HCEC 1CT (cell line): ENCODE results near the gene KCTD2.

Experiments
- DNase-seq: peaks from one replicate; pipeline ENCODE4 v3.0.0-alpha.2; 2017

Gene KCTD2

DNA sequence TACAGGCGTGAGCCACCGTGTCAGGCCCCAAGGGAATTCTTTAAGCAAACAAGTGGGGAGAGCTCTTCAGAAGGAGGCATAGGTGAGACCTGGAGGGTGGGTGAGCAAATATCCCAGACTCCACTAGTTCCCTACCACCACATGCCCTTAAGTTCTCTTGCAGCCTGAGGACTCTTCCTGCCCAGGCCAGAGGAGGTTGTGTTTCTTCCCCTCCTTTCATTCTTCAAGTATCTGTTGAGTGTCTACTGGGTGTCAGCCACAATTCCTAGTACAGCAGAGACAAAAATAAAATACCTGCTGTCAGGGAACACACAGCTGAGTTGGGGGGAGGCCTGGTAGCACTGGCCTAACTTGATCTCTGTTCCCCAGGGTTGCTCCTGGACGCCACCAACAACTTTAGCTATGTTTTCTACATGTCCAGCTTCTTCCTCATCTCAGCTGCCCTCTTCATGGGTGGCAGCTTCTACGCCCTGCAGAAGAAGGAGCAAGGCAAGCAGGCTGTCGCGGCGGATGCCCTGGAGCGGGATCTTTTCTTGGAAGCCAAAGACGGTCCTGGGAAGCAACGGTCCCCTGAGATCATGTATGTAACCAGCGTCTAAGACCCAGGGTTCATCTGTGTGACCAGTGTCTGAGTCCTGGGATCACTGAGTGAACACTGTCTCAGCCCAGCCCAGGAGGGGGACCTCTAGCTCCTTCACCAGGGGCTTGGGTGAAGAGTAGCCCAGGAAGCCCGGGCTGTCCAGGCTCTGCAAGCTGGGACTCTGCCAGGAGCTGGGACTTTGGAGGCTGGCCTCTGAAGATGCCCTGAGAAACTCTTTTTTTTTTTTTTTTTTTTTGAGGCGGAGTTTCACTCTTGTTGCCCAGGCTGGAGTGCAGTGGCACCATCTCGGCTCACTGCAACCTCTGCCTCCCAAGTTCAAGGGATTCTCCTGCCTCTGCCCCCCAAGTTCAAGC is 56.9 kb downstream of the KCTD2 start:
- no peak for DNase-seq

DNA sequence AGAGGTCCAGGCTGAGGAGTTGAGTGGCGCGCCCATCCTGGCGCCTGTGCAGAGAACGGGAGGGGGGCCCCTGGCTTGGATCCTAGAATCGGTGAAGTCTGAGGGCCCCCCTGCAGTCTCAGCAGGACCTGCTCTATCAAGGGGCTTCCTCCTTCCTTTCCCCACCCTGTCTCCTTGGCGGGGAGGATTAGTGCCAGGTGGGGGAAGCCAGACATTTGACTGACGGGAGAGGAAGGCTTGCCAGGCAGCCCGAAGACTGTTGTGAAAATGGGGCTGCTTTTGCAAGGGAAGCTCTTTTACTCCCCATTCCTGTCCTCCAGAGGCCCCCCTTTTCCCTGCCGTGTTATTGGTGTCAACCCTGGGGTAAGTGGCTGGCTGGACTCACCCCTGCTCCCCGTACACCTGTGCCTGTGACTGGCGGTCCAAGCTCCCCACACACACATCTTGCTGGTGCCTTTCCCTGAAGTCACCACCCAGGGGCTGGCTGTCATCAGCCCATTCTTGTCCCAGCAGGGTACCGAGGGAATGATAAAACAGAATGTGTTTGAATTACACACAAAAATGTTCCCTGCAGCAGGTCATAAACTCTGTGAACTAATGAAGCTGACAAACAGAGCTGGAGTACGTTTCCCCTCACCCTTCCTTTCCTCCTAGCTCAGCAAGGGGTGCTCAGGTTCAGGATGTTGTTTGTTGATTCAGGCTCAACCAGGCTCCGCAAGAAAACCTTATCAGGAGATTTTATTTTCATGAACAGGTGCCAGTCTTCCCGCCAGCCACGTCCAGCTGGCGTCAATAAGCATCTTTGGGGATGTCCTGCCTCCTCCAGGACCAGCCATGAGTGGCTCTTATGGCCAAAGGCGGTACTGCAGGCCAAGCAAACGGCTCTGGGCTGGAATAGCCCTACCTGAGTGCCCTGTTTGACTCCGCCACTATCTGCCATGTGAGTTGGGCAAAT is 58.4 kb downstream of the KCTD2 start:
- no peak for DNase-seq

DNA sequence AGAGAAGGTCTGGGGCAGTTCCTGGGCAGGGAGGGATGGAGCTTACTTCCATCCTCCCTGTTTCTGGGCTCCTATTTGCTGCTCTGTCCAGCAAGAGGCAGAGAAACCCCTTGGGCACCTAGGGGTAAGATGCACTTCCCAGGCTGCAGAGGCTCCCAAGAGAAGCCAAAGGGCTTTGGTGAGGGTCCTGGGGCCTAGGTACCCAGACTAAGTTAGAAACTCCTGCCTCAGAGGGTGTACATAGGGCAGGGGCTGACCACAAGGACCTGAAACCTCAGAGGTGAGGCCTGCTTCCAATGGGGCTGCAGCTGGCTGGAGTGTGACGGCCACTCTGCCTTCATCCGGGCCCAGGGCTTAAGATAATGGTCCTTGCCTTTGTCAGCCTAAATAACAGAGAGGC is 61.2 kb downstream of the KCTD2 start:
- no peak for DNase-seq

DNA sequence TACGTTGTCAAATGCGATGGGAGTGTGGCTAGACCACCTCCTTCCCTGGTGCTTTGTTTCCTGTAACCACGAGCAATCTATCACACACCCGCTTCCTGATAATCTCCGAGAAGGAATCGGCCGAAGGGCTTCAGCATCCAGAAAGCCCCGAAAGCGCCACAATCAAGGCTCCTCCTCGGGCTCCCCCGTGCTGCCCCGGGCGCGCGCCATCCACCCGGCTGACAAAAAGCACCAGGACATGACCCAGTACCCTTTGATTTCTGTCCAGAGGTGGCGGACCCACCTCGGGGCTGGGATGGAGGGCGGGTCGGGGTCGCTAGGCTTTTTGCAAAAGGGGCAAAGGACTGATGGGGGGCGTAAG is 62.0 kb downstream of the KCTD2 start:
- no peak for DNase-seq

DNA sequence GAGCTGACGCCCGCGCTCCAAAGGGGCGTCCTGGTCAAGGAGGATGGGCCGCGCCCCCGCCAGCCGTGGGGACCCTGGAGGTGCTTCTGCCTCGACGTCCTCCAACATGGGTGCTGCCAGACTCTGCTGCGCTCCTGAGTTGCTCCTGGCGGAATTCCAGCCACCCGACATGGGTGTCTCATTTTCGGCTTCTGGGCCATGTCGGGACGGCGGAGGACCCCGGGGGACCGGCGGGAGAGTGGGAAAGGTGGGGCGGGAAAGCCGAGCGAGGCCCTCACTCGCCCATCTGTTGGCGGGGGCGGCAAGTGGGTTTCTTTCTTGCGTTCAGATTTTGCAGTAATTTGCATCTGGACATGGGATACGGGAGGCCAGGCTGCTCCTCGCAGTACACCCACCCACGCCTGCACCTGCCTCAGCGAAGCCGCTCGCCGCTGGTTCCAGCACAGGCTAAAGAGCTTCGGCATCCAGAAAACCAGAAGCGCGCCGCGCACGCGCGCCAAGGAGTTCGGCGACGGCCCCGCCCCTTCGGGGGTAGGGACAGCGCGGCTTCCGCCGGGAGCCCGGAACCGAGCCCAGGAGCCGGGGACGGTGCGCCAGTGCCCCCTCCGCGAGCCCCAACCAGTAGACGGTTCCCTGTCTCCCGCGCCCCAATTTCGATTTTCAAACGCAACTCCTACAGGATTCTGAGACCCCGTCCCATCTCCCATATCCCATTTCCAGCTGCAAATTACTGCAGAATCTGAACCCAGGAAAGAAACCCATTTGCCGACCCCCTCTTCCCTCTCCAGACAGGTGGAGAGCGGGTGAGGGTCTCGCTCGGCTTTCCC is 62.6 kb downstream of the KCTD2 start, which contains the start of gene ARMC7:
Gene ARMC7 (plus strand): TSS at position 563 of the 827 bp plus-strand sequence. CDS start 320 bp downstream, outside the sequence.
- peak; percentile 77 for DNase-seq

DNA sequence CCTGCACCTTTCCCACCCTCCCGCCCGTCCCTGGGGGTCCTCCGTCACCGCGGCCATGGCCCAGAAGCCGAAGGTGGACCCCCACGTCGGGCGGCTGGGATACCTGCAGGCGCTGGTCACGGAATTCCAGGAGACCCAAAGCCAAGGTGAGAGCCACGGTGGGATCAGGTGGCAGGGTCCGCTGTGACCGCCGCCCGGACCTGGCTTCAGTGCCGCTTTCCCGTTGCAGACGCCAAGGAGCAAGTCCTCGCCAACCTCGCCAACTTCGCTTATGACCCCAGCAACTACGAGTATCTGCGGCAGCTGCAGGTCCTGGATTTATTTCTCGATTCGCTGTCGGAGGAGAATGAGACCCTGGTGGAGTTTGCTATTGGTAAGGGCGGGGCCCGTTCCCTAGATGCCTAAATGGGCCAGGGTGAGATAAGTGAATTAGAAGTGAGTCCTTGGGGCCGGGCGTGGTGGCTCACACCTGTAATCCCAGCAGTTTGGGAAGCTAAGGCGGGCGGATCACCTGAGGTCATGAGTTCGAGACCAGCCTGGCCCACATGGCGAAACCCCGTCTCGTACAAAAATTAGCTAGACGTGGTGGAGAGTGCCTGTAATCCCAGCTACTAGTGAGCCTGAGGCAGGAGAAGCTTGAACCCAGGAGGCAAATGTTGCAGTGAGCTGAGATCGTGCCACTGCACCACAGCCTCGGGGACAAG is 63.4 kb downstream of the KCTD2 start:
- no peak for DNase-seq

DNA sequence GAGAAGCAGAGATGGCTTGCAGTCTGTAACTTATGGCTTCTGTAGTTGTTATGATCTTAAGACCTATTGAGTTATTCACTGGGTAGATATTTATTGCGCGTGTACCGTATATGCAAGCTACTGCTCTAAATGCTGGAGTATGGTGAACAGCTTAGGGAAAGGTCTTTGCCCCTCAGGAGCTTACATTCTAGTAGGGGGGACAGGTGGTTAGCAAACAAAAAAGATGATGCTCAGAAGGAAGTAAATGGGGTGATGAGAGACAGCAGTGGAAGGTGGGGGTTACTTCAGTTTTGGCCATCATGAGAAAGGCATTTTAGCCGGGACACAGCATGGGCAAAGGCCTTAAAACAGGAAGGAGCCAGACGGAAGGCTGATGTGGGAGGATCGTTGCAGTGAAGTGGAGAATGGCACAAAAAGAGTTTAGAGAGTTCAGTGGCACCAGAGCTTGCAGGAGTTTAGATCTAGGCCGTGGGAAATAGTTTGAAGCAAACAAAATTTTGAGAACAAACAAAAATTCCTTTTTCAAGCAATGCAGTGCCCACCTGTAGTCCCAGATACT is 64.8 kb downstream of the KCTD2 start:
- DNase-seq = no peak

DNA sequence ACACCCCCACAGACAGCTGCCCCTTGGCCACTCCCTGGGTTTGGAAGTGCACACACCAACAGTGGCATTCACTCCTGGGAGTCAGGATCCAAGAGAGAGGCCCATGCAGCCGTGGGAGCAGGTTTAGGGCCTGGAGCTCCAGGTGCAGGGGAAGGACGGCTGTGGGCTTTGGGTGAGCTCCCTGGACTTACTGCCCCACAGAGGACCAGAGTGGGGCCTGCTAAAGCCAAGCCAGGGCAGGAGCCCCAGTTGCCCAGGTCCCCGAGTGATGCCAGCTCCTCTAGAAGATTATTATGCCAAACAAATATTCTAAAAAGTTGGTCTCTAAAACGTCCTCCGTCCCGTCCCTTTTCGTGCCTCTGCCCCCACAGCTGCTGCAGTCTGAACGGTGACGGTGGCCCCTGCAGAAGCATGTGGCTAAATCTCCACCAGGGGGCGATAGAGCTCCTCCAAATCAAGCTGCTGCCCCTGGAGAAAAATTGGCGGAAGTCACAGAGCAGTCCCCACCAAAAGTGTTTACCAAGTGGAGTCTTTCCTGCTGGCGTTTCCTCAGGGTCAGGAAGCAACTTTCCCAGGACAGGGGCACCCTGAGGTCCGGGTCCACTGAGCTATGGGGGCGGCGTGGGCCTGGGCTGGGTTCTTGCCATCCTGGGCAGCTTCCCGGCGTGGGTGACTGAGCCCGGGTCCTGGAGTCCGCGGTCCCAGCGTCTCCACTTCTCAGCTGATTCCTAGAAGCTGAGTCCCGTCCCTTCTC is 67.0 kb downstream of the KCTD2 start:
- DNase-seq = peak; percentile 87

DNA sequence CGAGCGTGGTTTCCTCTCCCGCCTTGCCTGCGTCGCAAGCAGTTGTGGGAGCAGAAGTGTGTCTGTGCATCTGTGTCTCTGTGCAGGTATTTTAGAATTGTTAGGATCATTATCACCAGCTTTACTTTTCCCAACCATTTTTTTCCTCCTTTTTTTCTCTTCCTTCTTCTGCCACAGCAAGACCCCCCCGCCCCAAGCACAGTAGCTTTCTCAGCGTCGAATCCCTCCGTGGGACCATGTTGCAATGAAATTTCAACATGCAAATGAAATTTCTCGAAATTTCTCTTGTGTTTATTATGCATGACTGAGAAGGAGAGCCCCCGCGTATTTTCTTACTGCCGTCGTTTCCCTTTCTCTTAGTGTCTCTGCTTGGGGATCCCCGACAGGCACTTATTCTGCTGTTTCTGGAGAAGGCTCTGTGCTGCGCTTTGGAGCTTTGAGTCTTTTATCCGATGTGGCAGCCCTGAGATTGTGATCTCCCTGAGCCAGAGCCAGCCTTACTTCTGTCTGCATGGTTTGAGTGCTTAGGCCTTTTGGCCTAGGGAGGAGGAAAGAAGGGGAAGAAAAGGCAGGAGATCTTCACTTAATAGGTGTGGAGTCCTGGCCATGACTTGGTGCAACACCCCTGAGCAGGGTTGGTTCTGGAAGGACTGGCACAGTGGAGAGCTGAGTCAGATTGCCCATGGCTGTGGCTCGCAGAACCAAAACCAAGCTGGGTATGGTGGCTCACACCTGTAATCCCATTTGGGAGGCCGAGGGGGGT is 67.7 kb downstream of the KCTD2 start:
- DNase-seq = no peak
